ENCODE results near the gene ANKZF1.

ANKZF1 gene

GRCh38 chr2:219209236-219210195, 20.1 kb upstream of the ANKZF1 start:
- TF ChIP-seq, protein P1, sequence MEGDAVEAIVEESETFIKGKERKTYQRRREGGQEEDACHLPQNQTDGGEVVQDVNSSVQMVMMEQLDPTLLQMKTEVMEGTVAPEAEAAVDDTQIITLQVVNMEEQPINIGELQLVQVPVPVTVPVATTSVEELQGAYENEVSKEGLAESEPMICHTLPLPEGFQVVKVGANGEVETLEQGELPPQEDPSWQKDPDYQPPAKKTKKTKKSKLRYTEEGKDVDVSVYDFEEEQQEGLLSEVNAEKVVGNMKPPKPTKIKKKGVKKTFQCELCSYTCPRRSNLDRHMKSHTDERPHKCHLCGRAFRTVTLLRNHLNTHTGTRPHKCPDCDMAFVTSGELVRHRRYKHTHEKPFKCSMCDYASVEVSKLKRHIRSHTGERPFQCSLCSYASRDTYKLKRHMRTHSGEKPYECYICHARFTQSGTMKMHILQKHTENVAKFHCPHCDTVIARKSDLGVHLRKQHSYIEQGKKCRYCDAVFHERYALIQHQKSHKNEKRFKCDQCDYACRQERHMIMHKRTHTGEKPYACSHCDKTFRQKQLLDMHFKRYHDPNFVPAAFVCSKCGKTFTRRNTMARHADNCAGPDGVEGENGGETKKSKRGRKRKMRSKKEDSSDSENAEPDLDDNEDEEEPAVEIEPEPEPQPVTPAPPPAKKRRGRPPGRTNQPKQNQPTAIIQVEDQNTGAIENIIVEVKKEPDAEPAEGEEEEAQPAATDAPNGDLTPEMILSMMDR (IDR thresholded peaks at IDR 0.05; ENCODE audit: borderline replicate concordance, control extremely low read depth, extremely low read depth, insufficient read depth, missing control alignments) = no peak
- DNase-seq (ENCODE audit: low spot score) = no peak
- in situ Hi-C loops (cut with MboI; ENCODE audit: low sequenced_read_pairs, unreplicated experiment) = no loop called here

DNA sequence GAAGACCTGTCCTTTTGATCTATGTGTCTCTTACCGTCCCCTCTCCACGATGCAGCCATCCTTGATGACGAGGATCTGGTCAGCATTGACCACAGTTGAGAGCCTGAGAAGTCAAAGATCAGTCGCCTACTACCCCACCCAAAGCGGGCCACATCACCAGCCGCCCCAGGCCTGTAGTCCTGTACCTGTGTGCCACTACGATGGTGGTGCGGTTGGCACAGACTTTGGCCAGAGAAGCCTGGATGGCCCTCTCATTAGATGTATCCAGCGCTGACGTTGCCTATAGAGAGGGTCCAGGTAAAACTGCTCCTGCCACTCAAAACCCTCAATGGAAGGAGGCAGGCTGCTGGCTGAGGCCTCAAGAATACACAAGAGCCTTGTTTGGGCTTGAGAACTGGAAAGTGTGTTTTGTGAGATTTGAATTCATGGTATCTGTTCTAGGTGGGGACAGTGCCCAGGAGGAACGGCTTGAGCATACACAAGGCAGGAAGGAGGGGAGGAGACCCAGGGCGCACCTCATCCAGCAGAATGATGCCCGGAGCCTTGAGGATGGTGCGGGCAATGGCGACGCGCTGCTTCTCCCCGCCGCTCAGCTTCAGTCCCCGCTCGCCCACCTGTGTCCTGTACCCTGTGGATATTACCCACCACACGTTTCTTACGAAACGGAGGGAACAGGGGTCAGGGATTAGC, 19.3 kb upstream of the ANKZF1 start:
- TF ChIP-seq, protein P1 (IDR thresholded peaks at IDR 0.05; ENCODE audit: borderline replicate concordance, control extremely low read depth, extremely low read depth, insufficient read depth, missing control alignments) = no peak

DNA sequence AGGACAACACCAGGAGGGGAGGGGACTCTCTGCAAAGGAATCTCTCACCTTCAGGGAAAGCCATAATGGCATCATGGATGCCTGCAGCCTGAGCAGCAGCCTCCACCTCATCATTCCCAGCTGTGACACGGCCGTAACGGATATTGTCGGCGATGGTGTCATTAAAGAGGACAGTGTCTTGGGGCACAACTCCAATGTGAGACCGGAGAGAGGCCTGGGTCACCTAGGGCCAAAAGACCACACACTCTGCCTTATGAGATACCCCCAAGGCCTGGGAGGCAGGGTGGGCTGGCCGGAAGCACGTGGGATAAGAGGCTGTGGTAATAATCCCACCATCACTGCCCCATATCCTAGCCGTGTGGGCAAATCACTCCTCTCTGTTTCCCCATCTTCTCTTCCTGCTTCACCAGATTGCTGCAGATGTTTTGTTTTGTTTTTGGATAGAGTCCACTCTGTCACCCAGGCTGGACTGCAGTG, 18.7 kb upstream of the ANKZF1 start:
- in situ Hi-C loops (cut with MboI; ENCODE audit: low sequenced_read_pairs, unreplicated experiment) = no loop called here
- DNase-seq (ENCODE audit: low spot score) = no peak
- TF ChIP-seq, protein P1 (IDR thresholded peaks at IDR 0.05; ENCODE audit: borderline replicate concordance, control extremely low read depth, extremely low read depth, insufficient read depth, missing control alignments) = no peak

More for the DNA sequence above, 19.3 kb upstream of the ANKZF1 start:
- no peak for DNase-seq (ENCODE audit: low spot score)
- in situ Hi-C loops (cut with MboI; ENCODE audit: low sequenced_read_pairs, unreplicated experiment) = no loop called here

GRCh38 chr2:219213026-219213415, 16.6 kb upstream of the ANKZF1 start:
- in situ Hi-C loops (cut with MboI; ENCODE audit: low sequenced_read_pairs, unreplicated experiment) = no loop called here
- DNase-seq (ENCODE audit: low spot score) = no peak
- TF ChIP-seq, protein P1 (IDR thresholded peaks at IDR 0.05; ENCODE audit: borderline replicate concordance, control extremely low read depth, extremely low read depth, insufficient read depth, missing control alignments) = no peak

DNA sequence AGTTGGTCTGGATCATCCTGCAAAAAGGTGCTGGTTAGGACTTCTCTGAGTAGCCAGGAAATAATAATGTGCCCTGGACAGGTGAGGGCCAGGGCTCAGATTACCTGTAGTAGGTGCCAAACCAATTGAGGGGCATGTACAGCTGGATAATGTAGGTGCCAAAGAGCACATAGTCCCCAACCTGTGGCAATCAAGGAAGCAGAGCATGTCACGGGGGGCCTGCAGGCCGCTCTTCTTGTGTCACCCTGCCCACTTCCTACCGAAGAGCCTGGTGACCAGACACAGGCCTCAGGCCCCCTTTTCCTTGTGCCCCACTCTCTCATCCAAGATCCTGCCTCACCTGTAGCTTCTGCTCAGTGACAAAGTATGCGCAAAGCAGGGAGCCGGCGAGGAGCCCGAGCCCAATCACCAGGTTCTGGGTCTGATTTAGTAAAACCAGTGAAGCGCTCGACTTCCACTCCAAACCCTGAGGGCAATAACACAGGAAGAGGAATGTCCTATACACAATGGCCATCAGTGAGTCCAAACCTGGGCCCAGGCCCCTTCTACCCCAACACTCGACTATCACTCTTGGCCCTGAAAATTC, 16.0 kb upstream of the ANKZF1 start:
- no peak for DNase-seq (ENCODE audit: low spot score)
- TF ChIP-seq, protein P1 (IDR thresholded peaks at IDR 0.05; ENCODE audit: borderline replicate concordance, control extremely low read depth, extremely low read depth, insufficient read depth, missing control alignments) = no peak
- in situ Hi-C loops (cut with MboI; ENCODE audit: low sequenced_read_pairs, unreplicated experiment) = no loop called here

DNA sequence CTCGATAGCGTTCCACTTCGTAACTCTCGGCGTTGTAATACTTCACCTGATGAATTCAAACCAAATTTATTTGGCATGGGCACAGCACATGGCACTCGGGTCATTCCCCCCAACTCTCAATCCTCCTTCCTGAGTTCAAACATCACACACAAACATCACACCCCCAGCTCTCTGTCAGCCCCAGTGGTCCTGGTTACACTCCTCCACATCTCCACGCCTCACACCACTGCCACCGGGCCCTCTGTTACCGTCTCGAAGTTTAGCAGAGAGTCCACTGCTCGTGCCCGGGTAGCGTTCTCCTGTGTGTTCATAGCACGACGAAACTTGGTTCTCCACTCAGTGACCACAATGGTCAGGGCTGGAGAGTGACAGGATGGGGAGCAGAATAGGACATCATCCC, 15.5 kb upstream of the ANKZF1 start:
- in situ Hi-C loops (cut with MboI; ENCODE audit: low sequenced_read_pairs, unreplicated experiment) = no loop called here
- TF ChIP-seq, protein P1 (IDR thresholded peaks at IDR 0.05; ENCODE audit: borderline replicate concordance, control extremely low read depth, extremely low read depth, insufficient read depth, missing control alignments) = no peak
- DNase-seq (ENCODE audit: low spot score) = no peak

Data from GM13976 (cell line).